ENCODE data around the gene CCDC97. TPM values are rescaled to one million over a fixed set of nuclear protein-coding genes. Genes with fewer than 3 reads are reported as not detected.

The CCDC97 gene
- total RNA-seq, 4 donors from 2014 or later: 12.9 to 21.3 (median 15.0) TPM

DNA sequence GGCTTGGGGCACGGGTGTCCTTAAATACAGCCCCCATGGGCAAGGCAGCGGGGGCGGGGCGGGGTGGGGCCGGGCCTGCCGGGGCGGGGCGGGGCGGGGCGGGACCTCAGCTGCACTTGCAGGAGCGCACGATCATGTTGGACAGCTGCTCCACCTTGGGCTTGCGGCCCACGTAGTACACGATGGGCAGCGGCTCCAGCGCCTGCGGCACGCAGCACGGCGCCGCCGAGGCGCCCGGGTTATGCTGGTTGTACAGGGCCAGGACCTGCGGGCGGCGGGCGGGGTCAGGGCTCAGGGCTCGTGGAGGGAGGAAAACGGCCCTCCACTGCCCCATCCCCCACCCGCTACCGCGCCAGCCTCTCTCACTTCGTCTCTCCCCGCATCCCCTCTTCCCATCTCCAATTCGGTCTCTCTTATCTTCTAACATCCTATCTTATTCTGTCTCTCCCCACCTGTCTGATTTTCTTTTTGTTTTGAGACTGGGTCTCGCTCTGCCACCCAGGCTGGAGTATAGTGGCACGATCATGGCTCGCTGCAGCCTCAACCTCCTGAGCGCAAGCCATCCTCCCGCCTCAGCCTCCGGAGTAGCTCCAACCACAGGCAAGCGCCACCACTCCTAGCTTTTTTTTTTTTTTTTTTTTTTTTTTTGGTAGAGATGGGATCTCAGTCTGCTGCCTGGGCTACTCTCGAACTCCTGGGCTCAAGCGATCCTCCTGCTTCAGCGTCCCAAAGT lies 21.1 kb downstream of the CCDC97 start:
- no peak overlapping the region for H3K4me3 ChIP-seq
- TF ChIP-seq, protein P1, sequence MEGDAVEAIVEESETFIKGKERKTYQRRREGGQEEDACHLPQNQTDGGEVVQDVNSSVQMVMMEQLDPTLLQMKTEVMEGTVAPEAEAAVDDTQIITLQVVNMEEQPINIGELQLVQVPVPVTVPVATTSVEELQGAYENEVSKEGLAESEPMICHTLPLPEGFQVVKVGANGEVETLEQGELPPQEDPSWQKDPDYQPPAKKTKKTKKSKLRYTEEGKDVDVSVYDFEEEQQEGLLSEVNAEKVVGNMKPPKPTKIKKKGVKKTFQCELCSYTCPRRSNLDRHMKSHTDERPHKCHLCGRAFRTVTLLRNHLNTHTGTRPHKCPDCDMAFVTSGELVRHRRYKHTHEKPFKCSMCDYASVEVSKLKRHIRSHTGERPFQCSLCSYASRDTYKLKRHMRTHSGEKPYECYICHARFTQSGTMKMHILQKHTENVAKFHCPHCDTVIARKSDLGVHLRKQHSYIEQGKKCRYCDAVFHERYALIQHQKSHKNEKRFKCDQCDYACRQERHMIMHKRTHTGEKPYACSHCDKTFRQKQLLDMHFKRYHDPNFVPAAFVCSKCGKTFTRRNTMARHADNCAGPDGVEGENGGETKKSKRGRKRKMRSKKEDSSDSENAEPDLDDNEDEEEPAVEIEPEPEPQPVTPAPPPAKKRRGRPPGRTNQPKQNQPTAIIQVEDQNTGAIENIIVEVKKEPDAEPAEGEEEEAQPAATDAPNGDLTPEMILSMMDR (IDR thresholded peaks at IDR 0.05): no peak
- TF ChIP-seq EP300 (IDR thresholded peaks at IDR 0.05) (no peak), POLR2A (IDR thresholded peaks at IDR 0.05) (no peak)
- no peak for DNase-seq (ENCODE audit: low spot score in 2 of 2)
- no peak overlapping the region for H3K27ac ChIP-seq
- peaks cover 0 to 32% (median 20%) of the 10 kb centered on the region in 4 donors for H3K4me1 ChIP-seq
- peaks cover 0 to 47% (median 5%) of the 10 kb centered on the region in 3 donors for H3K36me3 ChIP-seq
- no peaks in the 10 kb centered on the region for H3K9me3 ChIP-seq
- 65 to 75% methylated on average over 28 to 46 of the region's 47 CpGs for WGBS, 2 donors
- H3K27me3 ChIP-seq: no peaks in the 10 kb centered on the region

- Histone ChIP-seq H3K9me3 (no peaks in the 10 kb centered on the region), H3K4me3 (no peak overlapping the region), H3K27me3 (no peaks in the 10 kb centered on the region), H3K4me1 (peaks cover 0 to 23% (median 12%) of the 10 kb centered on the region in 4 donors), H3K27ac (no peak overlapping the region), H3K36me3 (peaks cover 0 to 47% (median 5%) of the 10 kb centered on the region in 3 donors)
- WGBS, 2 donors: 91 to 92% methylated on average over 16 of the region's 16 CpGs
- DNase-seq (ENCODE audit: low spot score in 2 of 2): no peak
- TF ChIP-seq, protein P1 (IDR thresholded peaks at IDR 0.05): no peak
- no peak for TF ChIP-seq EP300 (IDR thresholded peaks at IDR 0.05)
- no peak for TF ChIP-seq POLR2A (IDR thresholded peaks at IDR 0.05)
These were observed 22.0 kb downstream of the CCDC97 start for GRCh38 chr19:41332000-41332399.

GRCh38 chr19:41332468-41332867 lies 22.5 kb downstream of the CCDC97 start:
- Histone ChIP-seq H3K36me3 (peaks cover 0 to 47% (median 5%) of the 10 kb centered on the region in 3 donors), H3K4me3 (no peak overlapping the region), H3K27me3 (no peaks in the 10 kb centered on the region), H3K9me3 (no peaks in the 10 kb centered on the region), H3K27ac (no peak overlapping the region), H3K4me1 (peaks cover 0 to 18% (median 8%) of the 10 kb centered on the region in 4 donors)
- TF ChIP-seq POLR2A (IDR thresholded peaks at IDR 0.05) (no peak), EP300 (IDR thresholded peaks at IDR 0.05) (no peak)
- TF ChIP-seq, protein P1 (IDR thresholded peaks at IDR 0.05): no peak
- 89 to 94% methylated on average over 5 of the region's 5 CpGs for WGBS, 2 donors
- DNase-seq (ENCODE audit: low spot score in 2 of 2): no peak

GRCh38 chr19:41334793-41335192 lies 24.8 kb downstream of the CCDC97 start:
- Histone ChIP-seq H3K9me3 (no peaks in the 10 kb centered on the region), H3K27ac (no peak overlapping the region), H3K4me3 (no peak overlapping the region), H3K4me1 (peaks cover 0 to 3% (median 0%) of the 10 kb centered on the region in 4 donors), H3K36me3 (peaks cover 0 to 54% (median 5%) of the 10 kb centered on the region in 3 donors), H3K27me3 (no peaks in the 10 kb centered on the region)
- 76 to 77% methylated on average over 5 of the region's 5 CpGs for WGBS, 2 donors
- no peak for DNase-seq (ENCODE audit: low spot score in 2 of 2)
- TF ChIP-seq POLR2A (IDR thresholded peaks at IDR 0.05): no peak
- TF ChIP-seq, protein P1 (IDR thresholded peaks at IDR 0.05): no peak
- TF ChIP-seq EP300 (IDR thresholded peaks at IDR 0.05): peak in 1 of 2 donors; percentile 20

DNA sequence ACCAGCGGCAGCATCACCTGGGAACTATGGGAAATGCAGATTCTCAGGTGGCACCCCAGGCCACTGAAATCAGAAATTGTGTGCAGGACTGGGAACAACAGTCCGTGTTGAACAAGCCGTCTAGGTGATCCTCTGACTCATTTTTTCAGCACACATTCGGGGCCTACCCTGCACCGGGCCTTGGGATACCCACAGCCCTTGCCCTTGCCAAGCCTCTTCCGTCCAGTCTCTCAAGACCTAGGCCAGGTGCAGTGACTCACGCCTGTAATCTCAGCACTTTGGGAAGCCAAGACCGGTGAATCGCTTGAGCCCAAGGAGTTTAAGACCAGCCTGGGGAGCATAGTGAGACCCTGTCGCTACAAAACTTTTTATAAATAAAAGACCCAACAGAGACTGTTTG lies 25.5 kb downstream of the CCDC97 start:
- 91 to 94% methylated on average over 10 of the region's 10 CpGs for WGBS, 2 donors
- no peak for DNase-seq (ENCODE audit: low spot score in 2 of 2)
- Histone ChIP-seq H3K27me3 (no peaks in the 10 kb centered on the region), H3K36me3 (peaks cover 0 to 54% (median 5%) of the 10 kb centered on the region in 3 donors), H3K4me3 (no peak overlapping the region), H3K9me3 (no peaks in the 10 kb centered on the region), H3K27ac (no peak overlapping the region), H3K4me1 (peaks cover 0 to 3% (median 0%) of the 10 kb centered on the region in 4 donors)
- TF ChIP-seq EP300 (IDR thresholded peaks at IDR 0.05): no peak
- TF ChIP-seq POLR2A (IDR thresholded peaks at IDR 0.05): no peak
- TF ChIP-seq, protein P1 (IDR thresholded peaks at IDR 0.05): no peak

All from tibial nerve (tissue), 4 donors.